ENCODE data around the gene RGPD8.
"Not testable (repeated sequence)": the region's sequence is repeated elsewhere in the genome, so short reads cannot be mapped to it uniquely, and the experiment has no call there.

The RGPD8 gene

DNA sequence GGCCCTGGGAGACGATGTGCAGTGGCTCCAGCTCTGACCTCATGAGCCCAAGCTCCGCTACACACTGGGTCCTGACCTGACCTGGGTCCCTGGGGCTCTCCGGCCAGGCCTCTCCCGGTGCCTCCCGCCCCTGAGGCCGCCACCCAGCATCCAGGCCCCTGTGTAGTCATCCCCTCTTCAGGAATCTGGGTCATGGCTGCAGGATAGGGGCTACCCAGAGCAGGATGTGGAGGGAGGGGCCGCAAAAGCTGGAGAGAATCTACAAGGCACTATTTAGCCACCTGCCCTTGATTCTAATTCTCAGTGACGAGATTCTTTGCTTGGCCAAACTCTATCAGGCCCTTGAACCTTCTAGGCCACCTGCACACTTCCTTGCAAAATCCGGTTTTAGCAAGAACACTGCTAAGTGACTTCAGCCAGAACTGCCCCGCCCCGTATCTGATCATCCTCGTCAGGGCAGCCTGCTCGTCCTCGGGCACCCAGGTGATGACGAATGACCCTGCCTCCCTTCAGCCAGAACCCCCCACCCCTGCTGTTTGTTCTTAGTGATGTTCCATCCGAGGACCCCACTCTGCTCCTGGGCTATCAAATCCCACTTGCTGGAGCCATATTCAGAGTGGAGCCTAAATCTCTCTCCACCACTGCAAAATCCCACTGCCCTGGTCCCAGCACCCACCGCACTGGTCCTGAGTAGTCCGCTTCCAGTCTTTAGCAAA lies 2.4 kb upstream of the RGPD8 start:
- DNase-seq (ENCODE audit: low read depth) = not testable (repeated sequence)

- DNase-seq (ENCODE audit: low read depth) = not testable (repeated sequence)
These were observed 1.7 kb upstream of the RGPD8 start for GRCh38 chr2:112434890-112435715.

GRCh38 chr2:112433932-112434730 lies 686 bp upstream of the RGPD8 start:
- DNase-seq (ENCODE audit: low read depth) = no peak

- DNase-seq (ENCODE audit: low read depth) = not testable (repeated sequence)
These were observed 538 bp downstream of the RGPD8 start for GRCh38 chr2:112432735-112433479.

- DNase-seq (ENCODE audit: low read depth) = not testable (repeated sequence)
These were observed 1.1 kb downstream of the RGPD8 start for GRCh38 chr2:112432390-112432734.

- not testable (repeated sequence) for DNase-seq (ENCODE audit: low read depth)
These were observed 1.7 kb downstream of the RGPD8 start for GRCh38 chr2:112431587-112432295.

DNA sequence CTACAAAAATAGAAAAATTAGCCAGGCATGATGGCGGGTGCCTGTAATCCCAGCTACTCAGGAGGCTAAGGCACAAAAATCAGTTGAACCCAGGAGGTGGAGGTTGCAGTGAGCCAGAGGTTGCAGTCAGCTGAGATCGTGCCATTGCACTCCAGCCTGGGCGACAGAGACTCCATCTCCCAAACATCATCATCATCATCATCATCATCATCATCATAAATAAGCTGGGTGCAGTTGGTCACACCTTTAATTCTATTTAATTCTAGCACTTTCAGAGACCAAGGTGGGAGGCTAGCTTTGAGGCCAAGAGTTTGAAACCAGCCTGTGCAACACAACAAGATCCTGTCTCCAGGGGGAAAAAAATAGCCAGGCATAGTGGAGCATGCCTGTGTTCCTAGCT lies 8.9 kb downstream of the RGPD8 start:
- DNase-seq (ENCODE audit: low read depth) = not testable (repeated sequence)

- not testable (repeated sequence) for DNase-seq (ENCODE audit: low read depth)
These were observed 16.6 kb downstream of the RGPD8 start for GRCh38 chr2:112416860-112417259.

DNA sequence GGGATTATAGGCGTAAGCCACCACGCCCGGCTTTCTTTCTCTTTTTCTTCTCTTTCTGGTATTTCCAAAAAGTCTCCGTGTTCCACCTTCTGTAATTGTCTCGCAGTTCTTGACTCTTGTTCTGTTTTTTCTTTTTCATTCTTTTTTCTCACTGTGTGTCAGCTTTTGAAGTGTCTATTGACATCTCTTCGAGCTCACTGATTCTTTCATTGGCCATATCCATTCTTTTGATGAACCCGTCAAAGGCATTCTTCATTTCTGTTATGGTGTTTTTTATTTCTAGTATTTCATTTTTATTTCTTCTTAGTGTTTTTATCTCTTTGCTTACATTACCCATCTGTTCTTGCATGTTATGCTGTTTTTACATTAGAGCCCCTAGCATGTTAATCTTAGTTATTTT lies 73.4 kb downstream of the RGPD8 start:
- not testable (repeated sequence) for DNase-seq (ENCODE audit: low read depth)

GRCh38 chr2:112354335-112354734 lies 79.1 kb downstream of the RGPD8 start:
- DNase-seq (ENCODE audit: low read depth) = not testable (repeated sequence)

DNA sequence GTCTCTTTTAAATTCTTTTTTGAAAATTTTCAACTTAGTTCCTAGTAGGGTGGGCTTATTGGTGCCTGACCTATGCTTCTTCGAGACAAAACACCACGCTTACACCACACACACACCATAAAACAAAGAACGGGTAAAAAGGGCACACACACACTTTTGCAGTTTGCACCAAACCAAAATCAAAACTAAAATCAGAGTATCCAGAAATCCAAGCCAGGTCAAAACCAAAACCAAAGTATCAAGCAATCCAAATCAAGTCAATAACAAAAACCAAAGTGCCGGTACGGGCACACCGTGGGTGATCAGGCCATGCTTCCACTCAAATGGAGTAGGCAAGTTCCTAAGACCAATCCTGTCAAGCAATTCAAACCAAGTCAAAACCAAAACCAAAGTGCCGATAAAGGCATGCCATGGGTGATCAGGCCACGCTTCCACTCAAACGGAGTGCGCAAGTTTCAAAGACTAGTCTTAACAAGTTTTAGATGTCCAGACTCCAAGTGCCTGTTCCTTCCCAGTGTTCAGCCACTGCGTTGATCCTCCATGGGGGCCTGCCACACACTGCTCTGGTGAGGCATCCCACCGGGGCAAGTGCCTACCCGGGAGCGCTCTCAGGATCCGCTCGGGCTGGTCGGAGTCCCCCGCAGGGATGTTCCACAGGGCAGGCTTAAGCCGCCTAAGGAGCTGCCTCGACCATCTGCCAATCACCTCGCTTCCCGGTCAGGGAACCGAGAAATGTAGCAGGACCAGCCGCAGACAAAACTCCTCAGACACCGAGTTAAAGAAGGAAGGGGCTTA lies 80.4 kb downstream of the RGPD8 start:
- DNase-seq (ENCODE audit: low read depth) = not testable (repeated sequence)

DNA sequence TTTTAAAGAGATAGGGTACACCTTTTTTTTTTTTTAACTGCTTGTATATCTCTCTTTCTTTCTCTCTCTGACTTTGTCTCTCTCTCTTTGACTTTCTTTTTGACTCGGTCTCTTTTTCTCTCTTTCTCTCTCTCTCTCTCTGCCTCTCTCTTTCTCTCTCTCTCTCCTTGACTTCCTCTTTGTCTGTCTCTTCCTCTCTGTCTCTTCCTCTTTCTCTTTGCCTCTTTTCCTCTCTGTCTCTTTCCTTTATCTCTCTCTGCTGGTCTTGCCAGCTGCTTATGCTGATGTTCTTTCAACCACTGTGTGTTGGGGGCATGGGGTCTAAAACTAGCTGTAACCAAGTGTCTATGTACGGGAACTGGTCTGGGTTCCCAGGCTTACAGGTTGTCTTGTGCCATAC lies 81.2 kb downstream of the RGPD8 start:
- not testable (repeated sequence) for DNase-seq (ENCODE audit: low read depth)

DNA sequence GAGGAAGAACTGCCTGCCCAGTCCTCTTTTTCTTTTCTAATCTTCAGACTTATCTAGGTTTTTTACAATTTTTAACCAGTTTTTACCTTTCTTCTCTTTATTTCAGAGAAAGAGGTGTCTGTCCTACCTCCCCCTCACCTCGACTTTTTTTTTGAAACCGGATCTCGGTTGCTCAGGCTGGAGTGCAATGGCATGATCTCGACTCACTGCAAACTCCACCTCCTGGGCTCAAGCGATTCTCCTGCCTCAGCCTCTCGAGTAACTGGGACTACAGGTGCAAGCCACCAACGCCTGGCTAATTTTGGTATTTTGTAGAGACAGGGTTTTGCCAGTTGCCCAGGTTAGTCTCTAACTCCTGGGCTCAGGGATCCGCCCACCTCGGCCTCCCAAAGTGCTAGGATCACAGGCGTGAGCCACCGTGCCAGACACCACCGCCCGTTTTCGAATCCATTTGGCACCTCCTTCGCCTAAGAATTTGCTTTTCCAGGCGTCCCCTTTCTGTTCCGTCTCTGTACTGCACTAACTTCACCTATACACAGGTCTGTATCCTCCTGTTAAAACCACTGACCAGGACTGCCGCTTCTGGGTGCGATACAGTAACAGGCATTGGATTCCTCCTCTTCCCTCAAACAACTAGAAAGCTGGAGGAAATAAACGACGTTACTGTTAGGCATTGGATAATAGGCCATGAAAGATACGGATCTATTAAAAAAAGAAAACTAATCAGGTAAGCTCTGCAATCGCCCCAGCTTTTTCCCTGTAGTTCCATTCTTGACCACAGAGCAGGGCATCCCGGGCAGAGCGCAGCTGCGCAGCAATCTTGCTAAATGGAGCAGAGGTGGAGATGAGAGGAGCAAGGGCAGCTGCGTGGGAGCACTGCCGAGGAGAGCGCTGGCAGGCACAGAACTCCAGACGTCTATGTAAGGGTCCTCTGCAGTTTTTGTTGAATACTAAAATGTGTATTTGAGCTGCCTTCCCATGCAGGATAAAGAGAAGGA lies 88.1 kb downstream of the RGPD8 start:
- DNase-seq (ENCODE audit: low read depth) = no peak

DNA sequence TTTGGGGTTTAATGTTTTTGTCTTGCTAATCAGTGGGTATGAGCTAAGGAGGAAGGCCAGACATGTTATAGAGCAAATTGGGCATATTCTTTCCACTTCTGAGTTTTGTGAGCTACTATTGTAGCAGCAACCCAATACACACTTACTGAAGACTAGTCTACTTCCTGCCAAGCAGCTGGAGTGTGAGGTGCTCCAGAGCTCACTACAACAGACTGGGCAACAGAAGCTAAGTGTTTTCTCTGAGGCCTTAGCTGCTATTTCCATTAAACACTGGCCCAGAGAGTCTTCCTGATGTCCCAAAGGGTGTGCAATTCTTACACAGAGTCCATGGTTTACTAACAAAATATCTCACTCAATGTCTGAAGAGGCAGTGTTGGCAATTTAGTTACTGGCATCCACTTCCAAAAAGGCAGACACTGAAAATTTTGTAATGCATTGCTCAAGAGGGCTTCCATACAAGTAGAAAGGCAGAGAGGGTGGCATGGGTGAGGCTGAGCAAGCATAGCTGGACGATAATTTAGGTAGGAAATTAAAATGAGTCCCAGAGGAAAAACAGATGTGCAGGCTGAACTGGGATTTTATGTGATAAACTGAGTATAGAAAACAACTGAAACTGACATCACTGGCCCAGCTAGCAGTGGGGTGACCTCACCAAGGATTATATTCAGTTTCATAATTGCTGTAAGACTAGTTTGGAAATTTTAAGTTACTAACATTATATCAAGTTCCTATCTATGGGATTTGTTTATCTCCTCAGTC lies 89.4 kb downstream of the RGPD8 start:
- no peak for DNase-seq (ENCODE audit: low read depth)

GRCh38 chr2:112342067-112342550 lies 91.3 kb downstream of the RGPD8 start:
- no peak for DNase-seq (ENCODE audit: low read depth)

GRCh38 chr2:112340475-112341267 lies 92.8 kb downstream of the RGPD8 start:
- DNase-seq (ENCODE audit: low read depth) = no peak

- DNase-seq (ENCODE audit: low read depth) = no peak
These were observed 93.5 kb downstream of the RGPD8 start for GRCh38 chr2:112339986-112340385.
